GM03348 (cell line): ENCODE data around the gene CFAP53.
"Not testable (repeated sequence)": the region's sequence is repeated elsewhere in the genome, so short reads cannot be mapped to it uniquely, and the experiment has no call there.

ENCODE experiments used
- DNase-seq: peaks from one replicate; pipeline ENCODE4 v3.0.0; 2012; ENCODE audit warnings: low spot score

The CFAP53 gene

DNA sequence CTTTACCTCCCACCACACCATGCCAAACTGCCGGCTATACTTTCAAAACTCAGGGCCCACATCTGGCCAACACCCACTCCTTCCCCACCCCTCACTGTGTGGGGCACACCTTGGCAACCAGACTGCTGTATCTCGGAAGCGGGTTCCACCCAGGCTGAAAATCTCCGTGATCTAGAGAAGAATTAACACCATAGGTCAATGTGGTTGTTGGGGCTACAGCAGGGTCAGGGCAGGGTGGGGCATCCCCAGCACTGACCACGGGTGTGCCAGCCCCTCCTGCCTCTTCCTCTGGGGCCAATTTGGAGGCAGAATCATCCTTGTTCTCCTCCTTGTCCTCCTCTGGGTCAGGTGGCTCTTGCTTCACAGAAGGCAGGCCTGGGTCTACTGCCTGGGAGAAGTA is 6.3 kb upstream of the CFAP53 start:
- no peak for DNase-seq

DNA sequence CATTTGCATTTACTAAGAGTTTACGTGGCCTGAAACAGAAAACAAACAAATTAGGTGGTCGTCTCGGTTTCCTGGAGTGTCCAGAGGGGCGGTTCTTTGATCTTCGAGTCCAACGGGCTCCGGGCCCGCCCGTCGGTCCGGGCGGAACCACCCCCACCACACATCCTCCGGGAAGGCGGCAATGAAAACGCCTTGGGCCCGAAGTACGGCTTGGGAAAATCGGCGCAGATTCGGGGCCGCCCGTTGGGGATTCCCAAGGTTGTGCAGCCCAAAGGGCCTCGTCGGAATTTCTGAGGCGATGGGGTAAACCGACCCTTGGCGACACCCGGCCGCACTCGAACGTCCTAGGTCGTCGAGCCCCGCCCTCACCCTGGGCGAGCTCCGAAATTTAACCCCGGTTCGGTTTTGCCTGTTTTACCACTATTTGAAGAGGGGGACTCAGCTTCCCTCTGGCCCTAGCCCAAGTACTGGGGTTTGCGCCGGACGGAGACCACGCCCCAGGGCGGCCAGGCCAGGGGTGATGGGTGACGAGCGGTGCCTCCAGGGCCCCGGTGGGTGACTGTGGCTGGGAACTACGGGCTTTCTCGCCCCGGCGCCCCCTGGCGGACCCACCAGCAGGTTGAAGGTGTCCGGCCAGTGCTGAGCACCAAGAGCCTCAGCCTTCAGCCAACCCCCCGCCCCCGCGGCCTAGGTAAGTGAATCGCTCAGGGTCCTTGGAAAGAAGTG is 1.9 kb upstream of the CFAP53 start:
- peak; percentile 87 for DNase-seq

- no peak for DNase-seq
Measured at GRCh38 chr18:50262977-50263376, 3.3 kb downstream of the CFAP53 start.

DNA sequence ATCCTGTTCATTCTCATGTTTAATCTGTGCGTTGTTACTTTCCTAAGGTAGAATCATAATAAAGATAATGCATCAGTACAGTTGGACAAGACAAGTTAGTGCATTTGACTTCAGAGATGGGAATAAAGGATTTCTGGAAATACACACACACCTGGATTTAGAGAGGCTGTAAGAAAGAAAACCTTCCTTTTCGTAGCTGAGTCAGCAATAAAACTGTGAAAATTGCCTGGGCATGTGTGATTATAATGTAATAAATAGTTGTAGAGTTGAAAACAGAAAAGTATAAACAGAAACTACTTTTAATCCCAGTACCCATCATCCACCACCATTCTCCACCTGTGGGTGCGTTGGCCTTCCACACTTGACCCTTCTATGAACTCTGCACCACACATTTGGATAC is 15.4 kb downstream of the CFAP53 start:
- DNase-seq = no peak

GRCh38 chr18:50249576-50249975 is 16.7 kb downstream of the CFAP53 start:
- no peak for DNase-seq

GRCh38 chr18:50247561-50247960 is 18.7 kb downstream of the CFAP53 start:
- no peak for DNase-seq

DNA sequence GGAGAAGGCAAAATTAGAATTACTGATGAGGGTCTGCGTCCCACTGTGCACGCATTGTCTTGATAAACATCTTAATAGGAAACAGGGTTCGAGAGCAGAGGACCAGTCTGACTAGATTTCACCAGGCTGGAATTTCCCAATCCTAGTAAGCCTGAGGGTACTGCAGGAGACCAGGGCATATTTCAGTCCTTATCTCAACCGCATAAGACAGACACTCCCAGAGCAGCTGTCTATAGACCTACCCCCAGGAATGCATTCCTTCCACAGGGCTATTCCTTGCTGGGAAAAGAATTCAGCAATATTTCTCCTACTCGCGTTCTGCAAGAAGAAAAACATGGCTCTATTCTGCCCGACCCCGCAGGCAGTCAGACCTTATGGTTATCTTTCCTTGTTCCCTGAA is 24.5 kb downstream of the CFAP53 start:
- DNase-seq = not testable (repeated sequence)

- DNase-seq = no peak
Measured at GRCh38 chr18:50240080-50240563, 26.2 kb downstream of the CFAP53 start.

GRCh38 chr18:50232419-50232818 is 33.9 kb downstream of the CFAP53 start:
- no peak for DNase-seq

- no peak for DNase-seq
Measured at GRCh38 chr18:50231621-50232020, 34.7 kb downstream of the CFAP53 start.

DNA sequence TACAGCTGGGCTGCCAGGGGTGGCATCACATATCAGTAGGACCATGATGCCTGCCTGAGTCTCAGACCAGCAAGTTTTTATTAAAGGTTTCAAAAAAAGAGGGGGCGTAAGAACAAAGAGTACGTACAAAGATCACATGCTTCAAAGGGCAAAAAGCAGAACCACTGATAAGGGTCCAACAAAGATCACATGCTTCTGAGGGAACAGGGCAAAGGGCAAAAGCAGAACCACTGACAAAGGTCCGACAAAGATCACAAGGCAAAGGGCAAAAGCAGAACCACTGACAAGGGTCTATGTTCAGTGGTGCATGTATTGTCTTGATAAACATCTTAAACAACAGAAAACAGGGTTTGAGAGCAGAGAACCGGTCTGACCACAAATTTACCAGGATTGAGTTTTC is 46.0 kb downstream of the CFAP53 start:
- not testable (repeated sequence) for DNase-seq

DNA sequence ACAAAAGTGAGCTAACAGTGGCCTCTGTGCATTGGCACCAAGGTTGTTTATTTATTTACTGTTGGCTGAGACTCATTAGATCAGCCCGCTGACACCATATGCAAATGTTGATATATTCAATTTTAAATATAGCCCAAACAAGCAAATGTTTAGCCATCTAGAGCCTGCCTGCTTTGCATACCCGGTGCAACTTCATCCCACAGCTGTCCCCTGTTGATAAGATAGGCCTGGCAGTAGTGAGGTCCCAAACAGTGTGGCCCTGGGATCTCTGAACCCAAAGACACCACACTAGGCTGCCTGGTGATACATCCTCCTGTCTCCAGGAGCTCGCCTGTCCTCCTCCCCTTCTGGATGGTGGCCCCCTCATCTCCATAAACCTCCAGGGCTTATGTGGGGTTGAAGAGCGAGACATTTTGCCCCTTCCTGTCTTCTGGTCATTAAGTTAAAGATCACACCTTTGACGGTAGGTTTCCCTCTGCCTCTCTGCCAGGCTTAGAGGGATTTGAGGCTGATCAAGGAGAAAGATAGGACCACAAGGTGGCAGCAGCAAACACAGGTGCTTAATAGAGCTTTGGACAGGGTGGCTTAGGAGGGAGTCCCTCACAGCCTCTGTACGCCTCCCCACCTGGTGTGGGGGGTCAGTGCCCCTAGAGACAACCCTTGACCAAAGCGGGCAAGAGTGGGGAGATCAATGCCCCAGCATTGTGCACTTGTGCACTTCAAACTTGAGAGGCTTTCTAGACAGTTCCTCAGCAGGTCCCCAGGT is 47.7 kb downstream of the CFAP53 start:
- peak; percentile 19 for DNase-seq

DNA sequence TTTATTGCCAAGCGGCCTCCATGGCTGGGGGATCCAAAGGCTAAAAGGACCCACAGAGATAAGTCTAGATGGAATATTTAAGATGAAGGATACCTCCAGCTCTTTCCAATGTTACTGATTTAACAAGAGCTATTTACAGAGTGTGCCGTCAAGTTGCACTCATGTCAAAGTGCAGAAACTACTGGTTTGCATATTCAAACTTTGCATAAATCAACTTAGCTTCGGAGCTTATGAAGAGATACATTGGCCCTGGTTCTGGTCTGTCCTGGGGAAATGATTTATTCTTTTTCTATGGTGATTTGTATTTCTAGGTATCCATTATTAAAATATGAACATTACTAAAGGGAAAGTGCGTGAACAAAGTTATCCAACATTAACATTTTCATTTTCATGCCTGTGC is 57.0 kb downstream of the CFAP53 start:
- DNase-seq = no peak

DNA sequence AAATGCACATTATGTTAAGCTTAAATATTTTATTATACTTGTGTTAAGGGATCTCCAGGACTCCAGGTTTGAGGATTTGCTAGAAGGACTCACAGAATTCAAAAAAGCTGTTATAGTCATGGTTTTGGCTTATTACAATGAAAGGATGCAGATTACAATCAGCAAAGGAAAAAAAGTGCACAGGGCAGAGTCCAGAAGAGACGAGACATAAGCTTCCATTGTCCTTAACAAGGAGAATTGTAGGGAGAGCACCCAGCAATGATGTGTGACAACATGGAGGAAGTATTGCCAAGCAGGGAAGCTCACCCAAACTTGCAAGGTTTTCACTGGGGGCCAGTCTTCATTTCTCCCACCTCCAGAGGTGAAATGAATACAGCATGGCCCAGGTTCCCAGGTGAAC is 58.6 kb downstream of the CFAP53 start:
- no peak for DNase-seq

- DNase-seq = peak; percentile 58
Measured at GRCh38 chr18:50203801-50204604, 62.3 kb downstream of the CFAP53 start.

- DNase-seq = no peak
Measured at GRCh38 chr18:50201476-50202018, 64.7 kb downstream of the CFAP53 start.

DNA sequence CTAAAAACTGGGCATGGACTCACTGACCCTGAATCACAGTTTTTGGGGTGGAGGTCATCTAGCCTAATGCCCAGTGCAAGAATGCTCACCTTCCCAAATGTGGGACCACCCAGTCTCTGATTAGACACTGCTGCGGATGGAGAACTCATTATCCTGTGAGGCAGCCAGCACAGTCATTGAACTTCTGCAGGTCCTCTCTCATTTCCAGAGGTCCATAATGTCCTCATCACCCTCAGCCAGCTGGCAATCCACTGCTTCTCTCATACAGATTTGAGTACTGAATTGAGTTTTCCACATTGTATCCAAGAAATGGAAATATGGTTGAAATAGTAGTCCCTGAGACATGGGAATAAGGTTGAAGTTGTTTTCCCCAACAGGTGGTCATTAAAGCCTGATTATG is 66.4 kb downstream of the CFAP53 start:
- DNase-seq = no peak

DNA sequence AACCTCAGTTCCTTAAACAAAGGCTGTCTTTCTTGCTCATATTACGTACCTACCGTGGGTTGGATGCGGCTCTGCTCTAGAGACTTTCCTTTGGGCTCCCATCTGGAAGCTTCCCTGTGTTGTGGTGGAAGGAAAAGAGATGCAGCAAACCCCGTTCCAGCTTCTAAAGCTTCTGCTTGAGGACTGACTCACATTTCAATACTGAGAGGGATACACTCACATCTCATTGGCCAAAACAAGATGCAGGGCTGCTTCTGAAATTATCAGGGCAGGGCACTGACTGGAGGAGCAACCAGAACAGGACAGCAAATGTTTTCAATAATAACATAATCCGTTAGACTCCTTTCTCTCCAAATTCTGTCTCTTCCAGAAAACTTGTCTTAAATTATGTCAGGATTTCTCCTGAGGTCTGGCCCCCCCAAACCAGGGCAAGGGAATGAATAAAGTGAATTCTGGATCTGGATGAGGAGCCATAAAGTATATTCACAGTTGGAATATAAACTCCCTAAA is 66.9 kb downstream of the CFAP53 start:
- DNase-seq = no peak

- no peak for DNase-seq
Measured at GRCh38 chr18:50196261-50196660, 70.0 kb downstream of the CFAP53 start.

DNA sequence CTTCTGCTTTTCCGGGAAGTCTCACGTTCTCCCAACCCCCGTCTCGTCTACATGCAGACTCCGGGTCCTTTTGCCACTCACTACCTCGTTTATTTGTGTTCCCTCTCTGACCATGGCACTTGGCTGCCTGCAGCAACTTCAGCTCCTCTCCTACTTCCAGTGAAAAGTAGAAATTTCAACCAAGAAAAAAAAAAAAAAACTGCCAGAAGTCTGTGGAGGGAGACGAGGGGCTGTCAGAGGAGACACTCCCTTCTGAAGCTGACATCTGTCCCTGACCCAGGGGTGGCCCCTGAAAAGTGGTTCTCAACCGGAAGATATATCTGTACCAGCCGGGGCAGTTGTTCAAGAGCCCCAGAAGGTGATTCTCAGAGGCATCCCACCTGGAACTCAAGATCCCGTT is 70.6 kb downstream of the CFAP53 start:
- DNase-seq = no peak

- DNase-seq = peak; percentile 29
Measured at GRCh38 chr18:50194631-50195532, 71.4 kb downstream of the CFAP53 start, which contains the start of gene MYO5B. TSS of gene MYO5B (minus strand) at chr18:50195147. CDS start at chr18:50194793, 354 bp downstream.
